ENCODE results near the gene CRIM1.

CRIM1 gene

GRCh38 chr2:36408198-36408703 lies 52.7 kb downstream of the CRIM1 start:
- no peak for TF ChIP-seq SIN3A (IDR thresholded peaks at IDR 0.05; ENCODE audit: borderline replicate concordance, insufficient read depth, low read length)

DNA sequence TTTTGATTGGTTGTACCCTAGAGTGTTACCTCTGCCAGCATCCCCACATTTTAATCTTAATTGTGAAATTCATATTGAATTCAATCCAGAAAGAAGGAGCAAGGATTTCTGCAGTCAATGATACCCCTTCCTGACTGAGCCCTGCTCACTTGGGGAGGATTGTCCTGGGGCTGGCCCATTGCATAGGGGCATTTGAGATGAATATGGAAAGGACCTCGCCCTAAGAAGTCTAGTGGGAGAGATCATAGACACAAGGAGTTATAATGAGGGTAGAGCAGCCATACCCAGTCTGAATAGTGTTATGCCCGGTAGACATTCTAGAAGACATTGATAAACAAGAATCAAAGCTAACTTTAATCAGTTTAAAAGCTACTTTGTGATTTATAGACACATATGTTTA lies 53.8 kb downstream of the CRIM1 start:
- TF ChIP-seq FOXP2 (optimal IDR thresholded peaks at IDR 0.05; ENCODE audit: borderline replicate concordance, extremely low read depth, extremely low read length, insufficient read depth) (no peak), TAF1 (IDR thresholded peaks at IDR 0.05; ENCODE audit: borderline replicate concordance, insufficient read depth, low read length) (no peak), POLR2AphosphoS5 (IDR thresholded peaks at IDR 0.05; ENCODE audit: low read depth, low read length) (no peak), REST (IDR thresholded peaks at IDR 0.05; ENCODE audit: insufficient read depth in 1 of 2, low read depth in 2 of 2, low read length in 2 of 2) (no peak), SIN3A (IDR thresholded peaks at IDR 0.05; ENCODE audit: borderline replicate concordance, insufficient read depth, low read length) (no peak)

DNA sequence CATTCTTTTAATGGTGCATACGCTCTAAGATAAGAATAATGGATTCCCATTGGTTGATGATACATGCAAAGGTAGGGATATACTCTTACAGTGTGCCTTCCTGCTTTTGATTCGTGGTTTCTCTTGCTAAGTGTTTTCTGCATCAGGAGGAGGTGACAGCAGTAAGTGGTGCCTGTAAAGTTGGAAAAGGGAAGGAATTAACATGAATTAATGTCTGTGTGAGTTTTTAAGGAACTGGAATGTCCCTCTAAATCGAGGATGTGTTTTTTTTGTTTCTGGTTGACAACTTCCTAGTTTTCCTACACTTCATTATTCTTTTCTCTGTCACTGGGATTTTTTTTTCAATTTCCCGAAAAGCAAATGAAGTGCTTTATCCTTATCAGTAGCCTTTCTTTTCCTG lies 54.4 kb downstream of the CRIM1 start:
- TF ChIP-seq POLR2AphosphoS5 (IDR thresholded peaks at IDR 0.05; ENCODE audit: low read depth, low read length) (no peak), REST (IDR thresholded peaks at IDR 0.05; ENCODE audit: insufficient read depth in 1 of 2, low read depth in 2 of 2, low read length in 2 of 2) (no peak), TAF1 (IDR thresholded peaks at IDR 0.05; ENCODE audit: borderline replicate concordance, insufficient read depth, low read length) (no peak), FOXP2 (optimal IDR thresholded peaks at IDR 0.05; ENCODE audit: borderline replicate concordance, extremely low read depth, extremely low read length, insufficient read depth) (no peak), SIN3A (IDR thresholded peaks at IDR 0.05; ENCODE audit: borderline replicate concordance, insufficient read depth, low read length) (no peak)

GRCh38 chr2:36410681-36411080 lies 55.1 kb downstream of the CRIM1 start:
- TF ChIP-seq POLR2AphosphoS5 (IDR thresholded peaks at IDR 0.05; ENCODE audit: low read depth, low read length) (no peak), TAF1 (IDR thresholded peaks at IDR 0.05; ENCODE audit: borderline replicate concordance, insufficient read depth, low read length) (no peak), REST (IDR thresholded peaks at IDR 0.05; ENCODE audit: insufficient read depth in 1 of 2, low read depth in 2 of 2, low read length in 2 of 2) (no peak), FOXP2 (optimal IDR thresholded peaks at IDR 0.05; ENCODE audit: borderline replicate concordance, extremely low read depth, extremely low read length, insufficient read depth) (no peak), SIN3A (IDR thresholded peaks at IDR 0.05; ENCODE audit: borderline replicate concordance, insufficient read depth, low read length) (no peak)

- TF ChIP-seq FOXP2 (optimal IDR thresholded peaks at IDR 0.05; ENCODE audit: borderline replicate concordance, extremely low read depth, extremely low read length, insufficient read depth) (no peak), REST (IDR thresholded peaks at IDR 0.05; ENCODE audit: insufficient read depth in 1 of 2, low read depth in 2 of 2, low read length in 2 of 2) (no peak), POLR2AphosphoS5 (IDR thresholded peaks at IDR 0.05; ENCODE audit: low read depth, low read length) (no peak), SIN3A (IDR thresholded peaks at IDR 0.05; ENCODE audit: borderline replicate concordance, insufficient read depth, low read length) (no peak), TAF1 (IDR thresholded peaks at IDR 0.05; ENCODE audit: borderline replicate concordance, insufficient read depth, low read length) (no peak)
These were observed 56.4 kb downstream of the CRIM1 start for GRCh38 chr2:36411962-36412444.
